HepG2 (cell line): ENCODE results near the gene NCOR2. TPM values are rescaled to one million over a fixed set of nuclear protein-coding genes. Genes with fewer than 3 reads are reported as not detected.

Source experiments
- CBX1 ChIP-seq: IDR thresholded peaks from one replicate; pipeline ENCODE4 v1.6.1; 2016; ENCODE audit warnings: antibody characterized with exemption, low read depth
- EED ChIP-seq: sonication (generic); formaldehyde crosslinking; IDR thresholded peaks from 2 replicates; pipeline ENCODE4 v1.5.0; 2020; ENCODE audit warnings: mild to moderate bottlenecking, missing genetic modification reagents
- EP300 ChIP-seq, 3 experiments: sonication (generic) in 1 of 3; formaldehyde crosslinking in 1 of 3; IDR thresholded peaks; 2 replicates each; pipeline versions ENCODE4 v1.5.1 to v1.6.1; 2011 to 2020; ENCODE audit warnings: low read depth in 2 of 3, low read length in 2 of 3, borderline replicate concordance in 1 of 3, improper control_type of control experiment in 1 of 3, mild to moderate bottlenecking in 1 of 3, missing genetic modification reagents in 1 of 3, moderate library complexity in 1 of 3
- LCORL ChIP-seq, 2 experiments: fragments of 450-650 bp in 1 of 2; sonication (generic) in 1 of 2; formaldehyde crosslinking in 1 of 2; IDR thresholded peaks; 2 replicates each; pipeline versions ENCODE4 v1.5.0 to v1.6.1; 2017 to 2020; ENCODE audit warnings: antibody characterized with exemption in 1 of 2, missing genetic modification reagents in 1 of 2
- NCOA2 ChIP-seq: sonication (generic); formaldehyde crosslinking; IDR thresholded peaks from 2 replicates; pipeline ENCODE4 v1.8.0; 2022; ENCODE audit warnings: inconsistent platforms
- NFE2L2 ChIP-seq: fragments of 150-350 bp; IDR thresholded peaks from 2 replicates; pipeline ENCODE4 v1.6.1; 2014; ENCODE audit warnings: low read length
- PCBP2 ChIP-seq: fragments of 200-400 bp; formaldehyde crosslinking; optimal IDR thresholded peaks from 2 replicates; pipeline ENCODE3; 2018; ENCODE audit warnings: low read length, low read depth; ENCODE audit not compliant: poor library complexity, severe bottlenecking
- POLR2AphosphoS5 ChIP-seq: IDR thresholded peaks from 2 replicates; pipeline ENCODE4 v1.6.1; 2012; ENCODE audit warnings: low read depth, low read length
- REPIN1 ChIP-seq: sonication (generic); formaldehyde crosslinking; IDR thresholded peaks from 2 replicates; pipeline ENCODE4 v1.8.0; 2022; ENCODE audit warnings: missing genetic modification reagents, low read depth, mild to moderate bottlenecking, borderline replicate concordance
- SP5 ChIP-seq: IDR thresholded peaks from 2 replicates; pipeline ENCODE4 v1.6.1; 2016; ENCODE audit warnings: low read depth, borderline replicate concordance
- ZMAT3 ChIP-seq: sonication (generic); formaldehyde crosslinking; conservative IDR thresholded peaks from 2 replicates; pipeline ENCODE4 v1.7.0; 2021; ENCODE audit warnings: missing genetic modification reagents
- ZNF180 ChIP-seq: sonication (generic); formaldehyde crosslinking; IDR thresholded peaks from 2 replicates; pipeline ENCODE4 v1.4.0; 2020; ENCODE audit warnings: low read depth, missing genetic modification reagents, borderline replicate concordance
- ZNF225 ChIP-seq: sonication (generic); formaldehyde crosslinking; IDR thresholded peaks from 2 replicates; pipeline ENCODE4 v1.4.0; 2020; ENCODE audit warnings: mild to moderate bottlenecking, missing genetic modification reagents
- polyA plus RNA-seq, 8 experiments: library from polyadenylated mRNA; depleted of rRNA in 3 of 8; stranded (reverse) in 7 of 8; unstranded in 1 of 8; fragments of >200 nt; fragmentation: Illumina TruSeq in 4 of 8; extraction: Trizol in 4 of 8; gene quantifications; 2 replicates each; pipeline versions ENCODE4 v1.2.1 to v1.2.3, GENCODE V29; 2011 to 2016; ENCODE audit warnings: low read depth in 4 of 8, missing spikeins in 1 of 8, mixed read lengths in 1 of 8; ENCODE audit not compliant: insufficient read depth in 1 of 8
- total RNA-seq, 5 experiments: library from RNA; depleted of rRNA; stranded (reverse); fragments of >200 nt; fragmentation: Illumina TruSeq; extraction: Trizol; gene quantifications; 2 replicates each; pipeline ENCODE4 v1.2.3, GENCODE V29; 2016; ENCODE audit warnings: low read depth in 1 of 5
- TF ChIP-seq, protein P1 (sequence below): sonication (generic); formaldehyde crosslinking; IDR thresholded peaks from 2 replicates; pipeline ENCODE4 v1.4.0; 2020; ENCODE audit warnings: mild to moderate bottlenecking, missing genetic modification reagents
- TF ChIP-seq, protein P2 (sequence below): sonication (generic); formaldehyde crosslinking; IDR thresholded peaks from 2 replicates; pipeline ENCODE4 v1.4.0; 2020; ENCODE audit warnings: missing genetic modification reagents

NCOR2 gene
- total and polyA plus RNA-seq, 2 of the 13 experiments (the other 11 are each of a cell fraction or from before 2014, with no cell fraction given), result 4.5 to 5.7 TPM

DNA sequence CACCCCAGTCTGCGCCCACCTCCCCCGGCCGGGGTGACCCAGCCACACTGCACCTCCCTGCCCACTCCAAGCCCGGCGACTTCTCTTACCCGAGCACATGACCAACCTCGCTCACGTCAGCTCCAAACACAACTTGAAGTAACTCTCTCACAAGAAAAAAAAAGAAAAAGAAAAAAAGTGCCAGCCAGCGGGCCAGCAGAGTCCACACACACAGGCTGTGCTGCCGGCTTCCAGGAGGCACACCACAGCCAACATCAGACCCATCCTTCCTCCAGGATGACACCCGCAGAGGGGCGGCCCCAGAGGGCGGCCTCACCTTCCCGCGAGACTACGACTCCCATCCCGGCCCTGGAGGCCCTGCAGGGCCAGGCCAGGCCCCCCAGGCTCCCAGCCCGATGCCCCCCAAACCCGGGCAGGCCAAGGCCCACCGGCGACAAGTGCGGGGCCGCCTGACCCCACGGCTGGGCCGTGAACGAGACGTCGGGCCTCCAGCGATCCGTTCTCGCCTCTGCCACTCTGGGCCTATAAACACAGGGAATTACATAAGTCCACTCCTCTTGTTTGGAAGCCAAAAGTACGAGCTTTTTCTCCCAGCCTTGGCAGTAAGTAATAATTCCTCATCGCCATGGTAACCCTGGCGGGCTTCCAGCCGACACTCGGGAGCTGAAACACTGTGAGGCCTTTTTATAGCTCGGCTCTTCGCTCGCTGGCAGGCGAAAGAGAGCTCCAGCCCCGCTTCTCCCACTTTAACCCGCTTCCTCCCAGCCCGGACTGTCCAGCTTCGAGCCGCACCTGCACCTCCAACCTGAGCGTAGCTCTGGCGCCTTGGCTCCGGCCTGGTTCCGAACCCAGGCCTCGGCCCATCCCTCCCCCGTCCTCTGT, 49.1 kb downstream of the NCOR2 start (continued):
- TF ChIP-seq PCBP2, result no peak
- TF ChIP-seq, protein P1, sequence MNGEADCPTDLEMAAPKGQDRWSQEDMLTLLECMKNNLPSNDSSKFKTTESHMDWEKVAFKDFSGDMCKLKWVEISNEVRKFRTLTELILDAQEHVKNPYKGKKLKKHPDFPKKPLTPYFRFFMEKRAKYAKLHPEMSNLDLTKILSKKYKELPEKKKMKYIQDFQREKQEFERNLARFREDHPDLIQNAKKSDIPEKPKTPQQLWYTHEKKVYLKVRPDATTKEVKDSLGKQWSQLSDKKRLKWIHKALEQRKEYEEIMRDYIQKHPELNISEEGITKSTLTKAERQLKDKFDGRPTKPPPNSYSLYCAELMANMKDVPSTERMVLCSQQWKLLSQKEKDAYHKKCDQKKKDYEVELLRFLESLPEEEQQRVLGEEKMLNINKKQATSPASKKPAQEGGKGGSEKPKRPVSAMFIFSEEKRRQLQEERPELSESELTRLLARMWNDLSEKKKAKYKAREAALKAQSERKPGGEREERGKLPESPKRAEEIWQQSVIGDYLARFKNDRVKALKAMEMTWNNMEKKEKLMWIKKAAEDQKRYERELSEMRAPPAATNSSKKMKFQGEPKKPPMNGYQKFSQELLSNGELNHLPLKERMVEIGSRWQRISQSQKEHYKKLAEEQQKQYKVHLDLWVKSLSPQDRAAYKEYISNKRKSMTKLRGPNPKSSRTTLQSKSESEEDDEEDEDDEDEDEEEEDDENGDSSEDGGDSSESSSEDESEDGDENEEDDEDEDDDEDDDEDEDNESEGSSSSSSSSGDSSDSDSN (CRISPR knock-in tag), result peak; percentile 32; the same call in 1 of the 2 replicates
- TF ChIP-seq ZNF225 (CRISPR knock-in tag), result no peak; the same call in 1 of the 2 replicates
- TF ChIP-seq ZNF180, result no peak
- TF ChIP-seq POLR2AphosphoS5, result peak; percentile 57; the same call in 1 of the 2 replicates
- TF ChIP-seq ZMAT3 (CRISPR knock-in tag), result peak; percentile 64
- 0 out of 2 replicates have a peak, but pooled peaks have one; percentile 47 for TF ChIP-seq EED (CRISPR knock-in tag)
- TF ChIP-seq, protein P2, sequence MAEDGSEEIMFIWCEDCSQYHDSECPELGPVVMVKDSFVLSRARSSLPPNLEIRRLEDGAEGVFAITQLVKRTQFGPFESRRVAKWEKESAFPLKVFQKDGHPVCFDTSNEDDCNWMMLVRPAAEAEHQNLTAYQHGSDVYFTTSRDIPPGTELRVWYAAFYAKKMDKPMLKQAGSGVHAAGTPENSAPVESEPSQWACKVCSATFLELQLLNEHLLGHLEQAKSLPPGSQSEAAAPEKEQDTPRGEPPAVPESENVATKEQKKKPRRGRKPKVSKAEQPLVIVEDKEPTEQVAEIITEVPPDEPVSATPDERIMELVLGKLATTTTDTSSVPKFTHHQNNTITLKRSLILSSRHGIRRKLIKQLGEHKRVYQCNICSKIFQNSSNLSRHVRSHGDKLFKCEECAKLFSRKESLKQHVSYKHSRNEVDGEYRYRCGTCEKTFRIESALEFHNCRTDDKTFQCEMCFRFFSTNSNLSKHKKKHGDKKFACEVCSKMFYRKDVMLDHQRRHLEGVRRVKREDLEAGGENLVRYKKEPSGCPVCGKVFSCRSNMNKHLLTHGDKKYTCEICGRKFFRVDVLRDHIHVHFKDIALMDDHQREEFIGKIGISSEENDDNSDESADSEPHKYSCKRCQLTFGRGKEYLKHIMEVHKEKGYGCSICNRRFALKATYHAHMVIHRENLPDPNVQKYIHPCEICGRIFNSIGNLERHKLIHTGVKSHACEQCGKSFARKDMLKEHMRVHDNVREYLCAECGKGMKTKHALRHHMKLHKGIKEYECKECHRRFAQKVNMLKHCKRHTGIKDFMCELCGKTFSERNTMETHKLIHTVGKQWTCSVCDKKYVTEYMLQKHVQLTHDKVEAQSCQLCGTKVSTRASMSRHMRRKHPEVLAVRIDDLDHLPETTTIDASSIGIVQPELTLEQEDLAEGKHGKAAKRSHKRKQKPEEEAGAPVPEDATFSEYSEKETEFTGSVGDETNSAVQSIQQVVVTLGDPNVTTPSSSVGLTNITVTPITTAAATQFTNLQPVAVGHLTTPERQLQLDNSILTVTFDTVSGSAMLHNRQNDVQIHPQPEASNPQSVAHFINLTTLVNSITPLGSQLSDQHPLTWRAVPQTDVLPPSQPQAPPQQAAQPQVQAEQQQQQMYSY (CRISPR knock-in tag), result no peak
- TF ChIP-seq EP300 (IDR thresholded peaks at IDR 0.05; ENCODE audit: low read depth in 2 of 2, low read length in 2 of 2), result peak in 1 of 2 experiments; percentile 9; a peak in 1 of 4 replicates
- no peak; the same call in 1 of the 2 replicates for TF ChIP-seq EP300 (CRISPR knock-in tag; IDR thresholded peaks at IDR 0.05; ENCODE audit: borderline replicate concordance)
- TF ChIP-seq LCORL (IDR thresholded peaks at IDR 0.05), result peak; percentile 81
- peak; percentile 82 for TF ChIP-seq LCORL (CRISPR knock-in tag; IDR thresholded peaks at IDR 0.05)
- TF ChIP-seq SP5, result 0 out of 2 replicates have a peak, but pooled peaks have one; percentile 20
- TF ChIP-seq NFE2L2, result no peak
- no peak; the same call in 1 of the 2 replicates for TF ChIP-seq NCOA2 (CRISPR knock-in tag)
- no peak for TF ChIP-seq CBX1
- peak; percentile 78 for TF ChIP-seq REPIN1 (CRISPR knock-in tag)
